Uterus (tissue), 4 donors: ENCODE results near the gene LRRC59. TPM values are rescaled to one million over a fixed set of nuclear protein-coding genes. Genes with fewer than 3 reads are reported as not detected.

ENCODE experiments used
- DNase-seq, 2 donors: peaks; one replicate each; pipeline ENCODE4 v3.0.0-alpha.2; 2019 to 2020
- H3K27ac ChIP-seq, 2 donors: fragments of 200-600 bp; sonication (generic); 1 replicate in 1 of 2; 2 replicates in 1 of 2; pipeline ENCODE4 v1.5.1; 2016 to 2018
- H3K27me3 ChIP-seq, 2 donors: fragments of 200-600 bp; sonication (generic); one replicate each; pipeline ENCODE4 v1.5.1; 2018 to 2019; ENCODE audit warnings: control low read depth in 1 of 2
- H3K36me3 ChIP-seq, 2 donors: fragments of 200-600 bp; sonication (generic); one replicate each; pipeline ENCODE4 v1.5.1; 2019; ENCODE audit warnings: control low read depth in 1 of 2
- H3K4me1 ChIP-seq, 2 donors: fragments of 200-600 bp; sonication (generic); one replicate each; pipeline ENCODE4 v1.5.1; 2018 to 2019; ENCODE audit warnings: control low read depth in 1 of 2
- H3K4me3 ChIP-seq, 2 donors: fragments of 200-600 bp; sonication (generic); 1 replicate in 1 of 2; 2 replicates in 1 of 2; pipeline ENCODE4 v1.5.1; 2018 to 2019; ENCODE audit warnings: mild to moderate bottlenecking in 1 of 2
- H3K9me3 ChIP-seq, 2 donors: fragments of 200-600 bp; sonication (generic); one replicate each; pipeline ENCODE4 v1.5.1; 2019; ENCODE audit warnings: control low read depth in 1 of 2
- POLR2A ChIP-seq, 2 donors: fragments of 450-650 bp; IDR thresholded peaks; one replicate each; pipeline ENCODE4 v1.6.1; 2016; ENCODE audit warnings: antibody characterized with exemption in 2 of 2, mild to moderate bottlenecking in 1 of 2, moderate library complexity in 1 of 2
- intact Hi-C: fragments of 100-400 bp; cut with DNase I; formaldehyde crosslinking; loops from one replicate; pipeline ENCODE4 v1.15.1; 2023; ENCODE audit warnings: low total_unique reads
- total RNA-seq, 4 donors: library from RNA; depleted of rRNA in 3 of 4; stranded (reverse); fragments of >200 nt in 3 of 4; gene quantifications; one replicate each; pipeline versions ENCODE4 v1.1.0 to v1.2.4, GENCODE V29; 2014 to 2023
- TF ChIP-seq, protein P1 (sequence below), 4 experiments: fragments of 200-600 bp in 2 of 4; fragments of 450-650 bp in 2 of 4; sonication (generic) in 2 of 4; IDR thresholded peaks; one replicate each; pipeline ENCODE4 v1.5.1; 2016 to 2019; ENCODE audit warnings: antibody characterized with exemption in 4 of 4, mild to moderate bottlenecking in 2 of 4, moderate library complexity in 1 of 4
- donor health status: DM: yes; HTN: yes; CAD: no.

LRRC59 gene
- total RNA-seq, 4 donors from 2014 or later: 24.1 to 62.4 (median 47.1) TPM

DNA sequence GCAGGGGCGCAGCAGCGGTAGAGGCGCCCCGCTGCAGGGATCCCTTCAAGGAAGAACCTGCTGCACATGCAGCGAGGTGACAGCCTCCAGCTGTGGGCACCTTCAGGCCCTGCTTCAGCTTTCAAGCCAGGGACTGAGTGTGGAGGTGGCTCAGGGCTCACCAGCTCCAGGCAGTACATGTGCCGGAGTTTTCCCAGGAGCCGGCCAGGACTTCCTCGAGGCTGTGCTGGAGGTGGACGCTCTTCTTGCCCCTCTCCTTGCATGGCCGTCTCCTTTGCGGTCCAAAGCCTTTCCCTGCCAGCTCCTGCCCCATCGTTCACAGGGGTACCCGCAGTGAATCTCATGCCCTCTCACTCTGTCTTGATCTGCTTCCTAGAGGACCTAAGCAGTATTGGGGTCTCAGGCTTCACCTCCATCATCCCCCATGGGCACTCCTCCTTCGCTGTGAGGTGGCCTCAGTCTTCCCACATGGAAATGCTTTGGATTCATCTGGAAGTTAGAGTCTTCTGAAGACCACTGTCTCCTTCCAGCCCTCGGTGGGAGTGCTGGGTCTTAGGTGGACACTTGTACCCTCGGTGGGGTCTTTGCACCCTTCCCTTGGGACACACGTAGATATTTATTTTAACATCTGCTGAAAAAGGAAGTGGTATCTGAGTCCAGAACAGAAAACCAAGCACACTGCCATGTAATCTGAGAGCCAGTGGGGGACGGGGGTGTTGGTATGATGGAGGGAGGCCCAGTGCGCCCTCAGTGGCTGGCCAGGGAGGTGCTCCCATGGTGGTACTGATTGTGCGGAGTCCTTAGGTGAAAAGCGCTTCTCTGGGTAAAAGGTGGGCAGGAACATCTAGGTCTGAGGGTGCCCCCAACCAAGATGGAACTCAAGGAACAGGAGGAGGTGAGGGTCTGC lies 44.4 kb downstream of the LRRC59 start:
- Histone ChIP-seq H3K4me3 (no peak overlapping the region), H3K27me3 (no peaks in the 10 kb centered on the region), H3K27ac (no peak overlapping the region), H3K9me3 (no peaks in the 10 kb centered on the region), H3K4me1 (no peaks in the 10 kb centered on the region), H3K36me3 (no peaks in the 10 kb centered on the region)
- intact Hi-C loops: no loop called here
- no peak for DNase-seq
- TF ChIP-seq, protein P1, sequence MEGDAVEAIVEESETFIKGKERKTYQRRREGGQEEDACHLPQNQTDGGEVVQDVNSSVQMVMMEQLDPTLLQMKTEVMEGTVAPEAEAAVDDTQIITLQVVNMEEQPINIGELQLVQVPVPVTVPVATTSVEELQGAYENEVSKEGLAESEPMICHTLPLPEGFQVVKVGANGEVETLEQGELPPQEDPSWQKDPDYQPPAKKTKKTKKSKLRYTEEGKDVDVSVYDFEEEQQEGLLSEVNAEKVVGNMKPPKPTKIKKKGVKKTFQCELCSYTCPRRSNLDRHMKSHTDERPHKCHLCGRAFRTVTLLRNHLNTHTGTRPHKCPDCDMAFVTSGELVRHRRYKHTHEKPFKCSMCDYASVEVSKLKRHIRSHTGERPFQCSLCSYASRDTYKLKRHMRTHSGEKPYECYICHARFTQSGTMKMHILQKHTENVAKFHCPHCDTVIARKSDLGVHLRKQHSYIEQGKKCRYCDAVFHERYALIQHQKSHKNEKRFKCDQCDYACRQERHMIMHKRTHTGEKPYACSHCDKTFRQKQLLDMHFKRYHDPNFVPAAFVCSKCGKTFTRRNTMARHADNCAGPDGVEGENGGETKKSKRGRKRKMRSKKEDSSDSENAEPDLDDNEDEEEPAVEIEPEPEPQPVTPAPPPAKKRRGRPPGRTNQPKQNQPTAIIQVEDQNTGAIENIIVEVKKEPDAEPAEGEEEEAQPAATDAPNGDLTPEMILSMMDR (IDR thresholded peaks at IDR 0.05): no peak
- no peak for TF ChIP-seq POLR2A (IDR thresholded peaks at IDR 0.05)

DNA sequence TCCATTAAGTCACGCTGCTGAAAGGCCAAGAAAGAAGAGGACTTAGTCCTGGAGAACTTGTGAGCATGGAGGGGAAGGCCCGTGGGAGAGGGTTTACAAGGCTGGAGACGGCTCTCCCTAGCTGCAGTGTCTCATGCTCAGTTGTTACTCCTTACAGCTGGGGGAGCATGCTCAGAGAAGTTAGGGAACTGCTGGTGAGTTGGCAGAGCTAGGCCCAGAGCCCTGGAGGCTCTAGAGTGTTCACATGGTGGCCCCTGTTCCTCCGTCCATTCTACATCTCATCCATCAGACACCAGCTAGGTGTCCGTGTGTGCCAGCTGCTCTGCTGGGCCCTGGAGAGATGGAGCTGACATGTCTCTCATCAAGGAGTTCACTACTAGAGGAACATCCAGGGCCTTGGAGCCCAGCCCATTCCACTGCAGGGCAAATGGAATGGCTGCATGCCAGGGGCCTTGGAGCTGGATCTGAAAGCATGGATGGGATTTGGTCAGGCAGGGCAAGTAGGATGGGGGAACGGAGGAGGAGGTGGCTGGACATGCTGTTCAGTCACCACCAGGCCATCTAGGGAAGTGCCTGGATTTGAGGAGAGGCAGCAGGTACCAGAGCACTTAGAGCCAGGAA lies 45.1 kb downstream of the LRRC59 start:
- intact Hi-C loops: no loop called here
- H3K27ac ChIP-seq: no peak overlapping the region
- DNase-seq: no peak

DNA sequence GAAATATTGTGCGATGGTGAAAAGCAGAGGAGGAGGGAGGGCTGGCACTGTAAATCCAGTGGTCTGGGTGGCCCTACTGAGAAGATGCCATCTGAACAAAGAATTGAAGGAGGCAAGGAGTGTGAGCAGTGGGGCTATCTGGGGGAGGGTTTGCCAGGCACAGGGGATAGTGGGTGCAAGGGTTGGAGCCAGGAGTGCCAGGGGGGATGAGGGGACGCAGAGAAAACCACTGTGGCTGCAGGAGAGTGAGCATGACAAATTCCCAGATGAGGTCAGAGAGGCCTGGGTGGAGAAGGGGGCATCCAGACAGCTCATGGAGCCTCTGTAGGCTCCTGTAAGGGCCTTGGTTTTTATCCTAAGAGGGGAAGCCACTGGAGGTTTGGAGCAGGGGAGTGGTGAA lies 46.6 kb downstream of the LRRC59 start:
- no peak for DNase-seq
- TF ChIP-seq, protein P1 (IDR thresholded peaks at IDR 0.05): no peak
- TF ChIP-seq POLR2A (IDR thresholded peaks at IDR 0.05): no peak
- no peaks in the 10 kb centered on the region for H3K27me3 ChIP-seq

More for the DNA sequence above, 45.1 kb downstream of the LRRC59 start:
- no peak overlapping the region for H3K4me3 ChIP-seq
- TF ChIP-seq, protein P1 (IDR thresholded peaks at IDR 0.05): no peak
- TF ChIP-seq POLR2A (IDR thresholded peaks at IDR 0.05): no peak
- H3K9me3 ChIP-seq: no peaks in the 10 kb centered on the region
- no peaks in the 10 kb centered on the region for H3K27me3 ChIP-seq
- peaks cover 0 to 5% of the 10 kb centered on the region in 2 donors for H3K4me1 ChIP-seq
- H3K36me3 ChIP-seq: no peaks in the 10 kb centered on the region

DNA sequence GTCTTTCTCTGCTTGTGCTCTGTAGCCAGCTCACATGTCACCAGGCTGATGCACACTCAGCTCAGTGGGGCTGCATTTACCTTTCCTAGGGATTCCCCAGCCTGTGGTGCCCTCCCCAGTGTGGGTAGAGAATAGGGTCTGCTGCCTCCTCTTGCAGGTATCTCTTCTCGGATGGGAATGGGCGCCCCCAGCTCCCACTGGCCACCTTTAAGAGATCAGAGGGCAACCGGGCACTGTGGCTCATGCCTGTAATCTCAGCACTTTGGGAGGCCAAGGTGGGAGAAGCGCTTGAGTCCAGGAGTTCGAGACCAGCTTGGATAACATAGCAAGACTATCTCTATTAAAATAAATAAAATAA lies 48.1 kb downstream of the LRRC59 start:
- Histone ChIP-seq H3K27me3 (no peaks in the 10 kb centered on the region), H3K9me3 (no peaks in the 10 kb centered on the region), H3K27ac (no peak overlapping the region), H3K36me3 (no peaks in the 10 kb centered on the region), H3K4me3 (no peak overlapping the region), H3K4me1 (peaks cover 0 to 11% of the 10 kb centered on the region in 2 donors)
- TF ChIP-seq, protein P1 (IDR thresholded peaks at IDR 0.05): no peak
- no peak for TF ChIP-seq POLR2A (IDR thresholded peaks at IDR 0.05)
- intact Hi-C loops: no loop called here
- no peak for DNase-seq

More for the DNA sequence above, 46.6 kb downstream of the LRRC59 start:
- no peaks in the 10 kb centered on the region for H3K9me3 ChIP-seq
- H3K4me1 ChIP-seq: peaks cover 0 to 7% of the 10 kb centered on the region in 2 donors
- no peaks in the 10 kb centered on the region for H3K36me3 ChIP-seq
- intact Hi-C loops: no loop called here
- H3K4me3 ChIP-seq: no peak overlapping the region
- no peak overlapping the region for H3K27ac ChIP-seq
